ENCODE measurements around the gene HABP2. TPM values are rescaled to one million over a fixed set of nuclear protein-coding genes. Genes with fewer than 3 reads are reported as not detected.

The HABP2 gene
- total and polyA plus RNA-seq, 2 experiments from 2014 or later, result not detected

DNA sequence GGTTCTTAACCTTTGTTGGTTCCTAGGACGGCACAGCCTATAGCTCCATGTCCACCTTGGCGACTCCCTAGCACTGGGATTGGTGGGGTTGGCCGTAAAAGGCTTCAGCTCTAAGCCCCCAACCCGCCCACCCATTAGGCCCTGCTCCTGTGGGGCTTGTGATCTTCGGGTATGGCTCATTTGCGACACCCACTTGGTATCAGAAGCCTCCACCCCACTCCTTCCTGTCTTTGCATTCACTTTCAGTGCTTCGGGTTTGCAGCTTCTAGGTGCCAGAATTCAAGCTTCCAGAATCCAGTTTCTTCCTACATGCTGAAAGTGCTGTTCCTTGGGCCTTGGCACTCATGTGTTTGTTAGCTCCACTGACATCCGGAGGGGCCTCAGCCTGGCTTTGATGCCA, 39.5 kb downstream of the HABP2 start:
- Histone ChIP-seq H3F3A (replicated peaks; ENCODE audit: low read depth) (no peaks in the 10 kb centered on the region), H4K20me1 (replicated peaks; ENCODE audit: insufficient read depth) (no peaks in the 10 kb centered on the region), H3K9me2 (ENCODE audit: insufficient read depth) (no peaks in the 10 kb centered on the region), H3K36me3 (ENCODE audit: insufficient read depth) (no peaks in the 10 kb centered on the region), H3K79me2 (replicated peaks; ENCODE audit: insufficient read depth) (no peaks in the 10 kb centered on the region), H3K4me2 (no peak overlapping the region), H3K27me3 (ENCODE audit: insufficient read depth) (no peaks in the 10 kb centered on the region), H3K4me1 (ENCODE audit: insufficient read depth) (no peaks in the 10 kb centered on the region), H3K27ac (ENCODE audit: low read depth) (no peak overlapping the region), H3K4me3 (no peak overlapping the region), H2AFZ (no peak overlapping the region)
- Mint-ChIP-seq H3K27ac (no peak overlapping the region), H3K4me3 (no peak overlapping the region), H3K4me1 (no peaks in the 10 kb centered on the region), H3K9me3 (no peaks in the 10 kb centered on the region), H3K27me3 (ENCODE audit: insufficient read depth, low read depth, poor library complexity) (peaks cover 4% of the 10 kb centered on the region), H3K36me3 (ENCODE audit: low read depth) (no peaks in the 10 kb centered on the region)
- DNase-seq (ENCODE audit: low spot score), result no peak
- TF ChIP-seq EZH2 (IDR thresholded peaks at IDR 0.05; ENCODE audit: low read depth, unreplicated experiment) (no peak), CREB1 (CRISPR knock-in tag; IDR thresholded peaks at IDR 0.05; ENCODE audit: low read depth) (no peak), JUNB (IDR thresholded peaks at IDR 0.05; ENCODE audit: unreplicated experiment) (no peak), NANOG (IDR thresholded peaks at IDR 0.05; ENCODE audit: borderline replicate concordance) (no peak), ZNF331 (CRISPR knock-in tag; IDR thresholded peaks at IDR 0.05; ENCODE audit: low read depth) (no peak), EZH2phosphoT487 (IDR thresholded peaks at IDR 0.05; ENCODE audit: unreplicated experiment) (no peak), POLR2AphosphoS5 (IDR thresholded peaks at IDR 0.05; ENCODE audit: low read depth) (no peak), STAT1 (IDR thresholded peaks at IDR 0.05; ENCODE audit: unreplicated experiment) (no peak)
- TF ChIP-seq, protein P1, sequence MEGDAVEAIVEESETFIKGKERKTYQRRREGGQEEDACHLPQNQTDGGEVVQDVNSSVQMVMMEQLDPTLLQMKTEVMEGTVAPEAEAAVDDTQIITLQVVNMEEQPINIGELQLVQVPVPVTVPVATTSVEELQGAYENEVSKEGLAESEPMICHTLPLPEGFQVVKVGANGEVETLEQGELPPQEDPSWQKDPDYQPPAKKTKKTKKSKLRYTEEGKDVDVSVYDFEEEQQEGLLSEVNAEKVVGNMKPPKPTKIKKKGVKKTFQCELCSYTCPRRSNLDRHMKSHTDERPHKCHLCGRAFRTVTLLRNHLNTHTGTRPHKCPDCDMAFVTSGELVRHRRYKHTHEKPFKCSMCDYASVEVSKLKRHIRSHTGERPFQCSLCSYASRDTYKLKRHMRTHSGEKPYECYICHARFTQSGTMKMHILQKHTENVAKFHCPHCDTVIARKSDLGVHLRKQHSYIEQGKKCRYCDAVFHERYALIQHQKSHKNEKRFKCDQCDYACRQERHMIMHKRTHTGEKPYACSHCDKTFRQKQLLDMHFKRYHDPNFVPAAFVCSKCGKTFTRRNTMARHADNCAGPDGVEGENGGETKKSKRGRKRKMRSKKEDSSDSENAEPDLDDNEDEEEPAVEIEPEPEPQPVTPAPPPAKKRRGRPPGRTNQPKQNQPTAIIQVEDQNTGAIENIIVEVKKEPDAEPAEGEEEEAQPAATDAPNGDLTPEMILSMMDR (conservative IDR thresholded peaks at IDR 0.05; ENCODE audit: low read depth in 2 of 2), result no peak
- TF ChIP-seq, protein P2, sequence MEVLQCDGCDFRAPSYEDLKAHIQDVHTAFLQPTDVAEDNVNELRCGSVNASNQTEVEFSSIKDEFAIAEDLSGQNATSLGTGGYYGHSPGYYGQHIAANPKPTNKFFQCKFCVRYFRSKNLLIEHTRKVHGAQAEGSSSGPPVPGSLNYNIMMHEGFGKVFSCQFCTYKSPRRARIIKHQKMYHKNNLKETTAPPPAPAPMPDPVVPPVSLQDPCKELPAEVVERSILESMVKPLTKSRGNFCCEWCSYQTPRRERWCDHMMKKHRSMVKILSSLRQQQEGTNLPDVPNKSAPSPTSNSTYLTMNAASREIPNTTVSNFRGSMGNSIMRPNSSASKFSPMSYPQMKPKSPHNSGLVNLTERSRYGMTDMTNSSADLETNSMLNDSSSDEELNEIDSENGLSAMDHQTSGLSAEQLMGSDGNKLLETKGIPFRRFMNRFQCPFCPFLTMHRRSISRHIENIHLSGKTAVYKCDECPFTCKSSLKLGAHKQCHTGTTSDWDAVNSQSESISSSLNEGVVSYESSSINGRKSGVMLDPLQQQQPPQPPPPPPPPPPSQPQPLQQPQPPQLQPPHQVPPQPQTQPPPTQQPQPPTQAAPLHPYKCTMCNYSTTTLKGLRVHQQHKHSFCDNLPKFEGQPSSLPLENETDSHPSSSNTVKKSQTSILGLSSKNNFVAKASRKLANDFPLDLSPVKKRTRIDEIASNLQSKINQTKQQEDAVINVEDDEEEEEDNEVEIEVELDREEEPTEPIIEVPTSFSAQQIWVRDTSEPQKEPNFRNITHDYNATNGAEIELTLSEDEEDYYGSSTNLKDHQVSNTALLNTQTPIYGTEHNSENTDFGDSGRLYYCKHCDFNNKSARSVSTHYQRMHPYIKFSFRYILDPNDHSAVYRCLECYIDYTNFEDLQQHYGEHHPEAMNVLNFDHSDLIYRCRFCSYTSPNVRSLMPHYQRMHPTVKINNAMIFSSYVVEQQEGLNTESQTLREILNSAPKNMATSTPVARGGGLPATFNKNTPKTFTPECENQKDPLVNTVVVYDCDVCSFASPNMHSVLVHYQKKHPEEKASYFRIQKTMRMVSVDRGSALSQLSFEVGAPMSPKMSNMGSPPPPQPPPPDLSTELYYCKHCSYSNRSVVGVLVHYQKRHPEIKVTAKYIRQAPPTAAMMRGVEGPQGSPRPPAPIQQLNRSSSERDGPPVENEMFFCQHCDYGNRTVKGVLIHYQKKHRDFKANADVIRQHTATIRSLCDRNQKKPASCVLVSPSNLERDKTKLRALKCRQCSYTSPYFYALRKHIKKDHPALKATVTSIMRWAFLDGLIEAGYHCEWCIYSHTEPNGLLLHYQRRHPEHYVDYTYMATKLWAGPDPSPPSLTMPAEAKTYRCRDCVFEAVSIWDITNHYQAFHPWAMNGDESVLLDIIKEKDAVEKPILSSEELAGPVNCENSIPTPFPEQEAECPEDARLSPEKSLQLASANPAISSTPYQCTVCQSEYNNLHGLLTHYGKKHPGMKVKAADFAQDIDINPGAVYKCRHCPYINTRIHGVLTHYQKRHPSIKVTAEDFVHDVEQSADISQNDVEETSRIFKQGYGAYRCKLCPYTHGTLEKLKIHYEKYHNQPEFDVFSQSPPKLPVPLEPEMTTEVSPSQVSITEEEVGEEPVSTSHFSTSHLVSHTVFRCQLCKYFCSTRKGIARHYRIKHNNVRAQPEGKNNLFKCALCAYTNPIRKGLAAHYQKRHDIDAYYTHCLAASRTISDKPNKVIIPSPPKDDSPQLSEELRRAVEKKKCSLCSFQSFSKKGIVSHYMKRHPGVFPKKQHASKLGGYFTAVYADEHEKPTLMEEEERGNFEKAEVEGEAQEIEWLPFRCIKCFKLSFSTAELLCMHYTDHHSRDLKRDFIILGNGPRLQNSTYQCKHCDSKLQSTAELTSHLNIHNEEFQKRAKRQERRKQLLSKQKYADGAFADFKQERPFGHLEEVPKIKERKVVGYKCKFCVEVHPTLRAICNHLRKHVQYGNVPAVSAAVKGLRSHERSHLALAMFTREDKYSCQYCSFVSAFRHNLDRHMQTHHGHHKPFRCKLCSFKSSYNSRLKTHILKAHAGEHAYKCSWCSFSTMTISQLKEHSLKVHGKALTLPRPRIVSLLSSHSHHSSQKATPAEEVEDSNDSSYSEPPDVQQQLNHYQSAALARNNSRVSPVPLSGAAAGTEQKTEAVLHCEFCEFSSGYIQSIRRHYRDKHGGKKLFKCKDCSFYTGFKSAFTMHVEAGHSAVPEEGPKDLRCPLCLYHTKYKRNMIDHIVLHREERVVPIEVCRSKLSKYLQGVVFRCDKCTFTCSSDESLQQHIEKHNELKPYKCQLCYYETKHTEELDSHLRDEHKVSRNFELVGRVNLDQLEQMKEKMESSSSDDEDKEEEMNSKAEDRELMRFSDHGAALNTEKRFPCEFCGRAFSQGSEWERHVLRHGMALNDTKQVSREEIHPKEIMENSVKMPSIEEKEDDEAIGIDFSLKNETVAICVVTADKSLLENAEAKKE (CRISPR knock-in tag; IDR thresholded peaks at IDR 0.05), result no peak
- ATAC-seq, result no peak

Measured in GM23338 (cell line).